GM21825 (cell line): ENCODE data around the gene ANKRD17.
"Not testable (repeated sequence)": the region's sequence is repeated elsewhere in the genome, so short reads cannot be mapped to it uniquely, and the experiment has no call there.

Source experiments
- ATAC-seq: cut with Tn5 transposase; IDR thresholded peaks from one replicate; pipeline ENCODE4 v1.9.1; 2021; ENCODE audit warnings: mild to moderate bottlenecking, moderate library complexity; ENCODE audit not compliant: unreplicated experiment

The ANKRD17 gene

DNA sequence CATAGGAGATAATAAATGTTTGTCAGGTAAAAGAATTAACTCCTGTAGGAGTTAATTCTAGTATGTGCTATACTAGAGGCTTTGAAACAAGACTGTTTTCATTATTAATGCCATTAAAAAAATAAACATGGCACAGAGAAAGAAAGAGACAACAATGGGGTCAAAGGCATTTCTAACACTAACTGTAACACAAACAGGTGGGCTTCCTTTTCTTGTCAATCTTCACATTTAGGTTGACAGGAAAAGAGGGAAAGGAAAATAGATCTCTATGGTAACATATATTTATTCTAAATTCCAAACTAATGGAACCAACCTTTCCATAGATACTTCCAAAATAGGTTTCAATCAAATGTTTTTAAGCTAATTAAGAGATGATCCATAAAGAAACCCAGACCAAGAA, 9.8 kb downstream of the ANKRD17 start:
- no peak for ATAC-seq

DNA sequence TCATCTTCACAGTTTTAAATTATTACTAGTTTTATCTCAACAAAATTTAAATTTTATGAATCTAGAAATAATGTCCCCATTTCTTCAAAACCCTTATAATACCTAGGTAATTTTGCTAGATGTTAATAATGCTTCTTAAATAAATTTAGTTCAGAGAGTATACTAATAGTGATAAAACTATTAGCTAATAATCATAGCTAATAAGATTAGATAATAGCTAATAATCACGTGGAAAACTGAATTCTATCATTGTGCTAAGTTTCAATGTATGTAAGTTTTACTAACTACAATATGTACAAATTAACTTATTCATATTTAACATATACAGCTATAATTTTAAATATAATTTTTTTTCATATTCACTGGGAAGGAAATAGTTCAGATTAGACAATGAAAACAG, 10.2 kb downstream of the ANKRD17 start:
- ATAC-seq, result no peak

DNA sequence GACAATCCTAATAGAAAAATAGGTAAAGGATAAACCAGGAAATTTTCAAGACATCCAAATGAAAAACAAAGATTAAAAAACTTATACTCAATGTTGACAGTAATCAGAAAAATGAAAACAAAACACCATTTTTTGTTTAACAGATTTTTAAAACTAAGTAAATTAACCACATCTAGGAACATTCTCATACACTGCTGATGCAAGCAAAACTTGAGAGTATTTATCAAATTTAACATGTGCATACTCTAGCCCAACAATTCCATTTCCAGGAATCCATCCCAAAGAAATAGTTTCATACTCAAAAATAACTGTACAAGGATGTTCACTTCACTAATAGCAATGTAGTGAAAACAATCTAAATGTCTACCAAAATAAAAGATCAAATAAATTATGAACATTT, 11.5 kb downstream of the ANKRD17 start:
- ATAC-seq, result no peak

DNA sequence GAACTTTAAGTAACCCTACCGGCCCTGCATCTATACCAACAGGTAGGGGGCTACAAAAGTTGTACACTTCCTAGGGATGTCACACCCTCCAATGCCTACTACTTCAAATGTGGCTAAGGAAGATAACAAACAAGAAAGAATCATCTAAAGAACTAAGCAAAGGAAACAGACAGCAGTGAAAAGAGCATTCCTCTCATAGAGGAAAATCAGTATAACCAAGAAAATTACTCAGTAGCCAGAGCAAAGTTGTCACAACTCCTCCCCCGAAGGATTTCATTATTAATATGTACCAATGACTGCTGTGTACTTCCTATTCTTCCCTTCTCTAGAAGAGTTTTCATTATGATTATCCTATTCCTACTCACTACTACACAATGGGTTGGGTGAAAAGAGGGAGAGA, 12.6 kb downstream of the ANKRD17 start:
- no peak for ATAC-seq

DNA sequence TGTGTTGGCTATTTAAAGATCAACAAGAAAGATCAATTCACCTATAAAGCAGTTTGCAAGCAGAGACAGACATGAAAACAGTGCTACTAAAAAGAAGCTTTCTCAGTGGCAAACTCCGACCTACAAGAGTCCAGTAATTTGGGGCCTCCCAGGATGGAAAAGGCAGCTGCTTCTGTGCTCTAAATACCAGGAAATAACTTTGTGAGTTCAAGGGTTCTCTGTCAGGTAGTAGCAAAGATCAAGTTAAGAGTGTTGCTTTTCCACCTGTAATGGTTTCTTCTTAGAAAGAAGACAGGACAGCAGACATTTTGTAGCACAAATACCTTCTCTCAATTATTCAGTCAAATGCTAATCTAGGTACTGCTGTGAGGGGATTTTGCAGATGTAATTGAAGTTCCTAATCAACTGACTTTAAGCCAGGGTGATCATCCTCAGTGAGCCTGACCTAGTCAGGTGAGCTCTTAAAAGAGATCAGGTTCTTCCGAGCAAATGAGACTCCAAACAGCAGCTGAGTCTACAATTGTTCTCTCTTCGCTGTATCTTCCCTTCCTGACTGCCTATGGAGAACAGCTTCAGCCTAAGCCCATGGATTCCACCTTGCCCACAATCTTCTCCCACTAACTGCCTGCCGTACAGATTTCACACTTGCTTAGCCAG, 13.5 kb downstream of the ANKRD17 start:
- no peak for ATAC-seq

DNA sequence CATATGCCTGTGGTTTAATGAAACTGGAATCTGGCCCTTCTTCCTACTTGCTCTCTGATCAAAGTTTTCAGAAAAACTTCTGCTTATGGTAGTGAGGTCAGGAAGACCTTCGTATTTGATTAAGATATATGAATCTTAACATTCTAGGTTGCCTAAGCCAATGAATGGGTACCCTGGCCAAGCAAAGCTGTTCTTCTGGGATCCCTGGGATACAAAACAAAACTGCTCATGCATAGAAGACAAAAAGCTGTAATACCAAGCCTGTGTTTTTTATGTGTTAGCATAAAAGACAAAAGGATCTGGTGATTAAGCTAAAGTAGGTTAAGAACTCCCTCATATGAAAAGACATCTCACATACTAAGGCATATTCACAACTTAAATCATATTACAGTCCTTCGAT, 21.6 kb downstream of the ANKRD17 start:
- no peak for ATAC-seq

DNA sequence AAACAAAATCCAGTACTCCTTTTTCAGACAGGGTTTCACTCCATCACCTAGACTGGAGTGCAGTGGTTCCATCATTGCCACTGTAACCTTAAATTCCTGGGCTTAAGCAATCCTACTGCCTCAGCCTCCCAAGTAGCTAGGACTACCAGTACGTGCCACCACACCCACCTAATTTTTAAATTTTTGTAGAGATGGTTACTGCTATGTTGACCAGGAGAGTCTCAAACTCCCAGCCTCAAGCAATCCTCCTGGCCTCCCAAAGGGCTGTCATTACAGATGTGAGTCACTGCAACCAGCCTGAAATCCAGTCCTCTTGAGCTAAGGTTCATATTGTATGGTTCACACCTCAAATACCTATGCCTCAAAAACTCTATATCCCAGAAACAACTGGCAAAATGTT, 22.4 kb downstream of the ANKRD17 start:
- no peak for ATAC-seq

DNA sequence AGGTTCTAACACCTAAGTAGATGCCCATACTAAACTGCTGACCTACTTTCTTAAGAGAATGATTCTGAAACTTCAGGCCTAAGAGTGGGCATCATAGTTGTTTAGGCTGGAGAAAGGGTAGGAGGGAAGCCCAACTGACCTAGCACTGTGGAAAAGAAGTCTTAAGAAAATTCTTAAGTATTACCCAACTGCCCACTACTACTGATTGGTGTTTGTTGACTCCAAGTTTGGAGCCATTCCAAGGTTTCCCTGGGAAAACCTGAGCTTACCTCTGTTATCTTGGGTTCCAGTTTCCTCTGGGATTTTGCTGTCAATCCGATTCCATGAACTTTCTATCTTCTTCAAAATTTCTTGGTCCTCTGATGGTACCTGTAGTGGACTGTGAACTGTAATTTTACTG, 23.9 kb downstream of the ANKRD17 start:
- no peak for ATAC-seq

DNA sequence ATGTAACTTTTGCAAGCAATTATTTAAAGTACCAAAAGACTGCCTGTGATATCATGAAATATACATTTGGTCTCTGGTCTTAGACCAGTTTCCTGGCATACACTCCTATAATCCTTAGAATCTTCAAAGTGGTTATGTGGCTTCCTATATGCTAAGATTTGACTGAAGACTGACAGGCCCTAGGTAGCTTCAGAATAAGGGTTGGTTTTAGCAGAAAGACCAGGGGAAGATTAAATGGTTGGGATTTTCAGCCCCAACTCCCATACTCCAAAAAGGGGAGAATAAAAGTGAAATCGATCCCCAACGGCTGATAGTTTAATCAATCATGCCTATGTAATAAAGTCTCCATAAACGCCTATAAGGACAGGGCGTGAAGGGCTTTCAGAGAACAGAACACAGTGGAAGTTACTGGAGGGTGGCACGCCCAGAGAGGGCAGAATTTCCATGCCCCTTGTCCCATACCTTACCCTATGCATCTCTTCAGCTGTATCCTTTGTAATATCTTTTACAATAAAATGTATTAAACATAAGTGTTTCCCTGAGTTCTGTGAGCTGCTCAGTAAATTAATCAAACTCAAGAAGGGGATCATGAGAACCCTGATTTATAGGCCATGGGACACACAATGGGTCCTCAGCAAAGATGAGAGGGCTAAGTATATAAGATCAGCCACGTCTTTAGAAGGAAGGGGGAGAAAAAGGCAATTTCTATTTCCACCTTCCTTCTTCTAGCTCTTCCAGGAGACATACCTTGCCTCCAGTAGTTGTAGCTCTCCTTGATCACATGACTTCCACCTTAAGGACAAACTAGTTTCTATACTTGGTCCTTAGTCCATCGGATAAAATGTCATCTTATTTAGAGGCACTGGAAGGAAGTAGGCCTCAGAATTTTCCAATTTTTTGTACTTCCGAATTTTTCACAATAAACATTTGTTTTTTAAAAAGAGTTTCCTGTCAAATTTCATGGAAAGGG, 26.8 kb downstream of the ANKRD17 start:
- no peak for ATAC-seq

DNA sequence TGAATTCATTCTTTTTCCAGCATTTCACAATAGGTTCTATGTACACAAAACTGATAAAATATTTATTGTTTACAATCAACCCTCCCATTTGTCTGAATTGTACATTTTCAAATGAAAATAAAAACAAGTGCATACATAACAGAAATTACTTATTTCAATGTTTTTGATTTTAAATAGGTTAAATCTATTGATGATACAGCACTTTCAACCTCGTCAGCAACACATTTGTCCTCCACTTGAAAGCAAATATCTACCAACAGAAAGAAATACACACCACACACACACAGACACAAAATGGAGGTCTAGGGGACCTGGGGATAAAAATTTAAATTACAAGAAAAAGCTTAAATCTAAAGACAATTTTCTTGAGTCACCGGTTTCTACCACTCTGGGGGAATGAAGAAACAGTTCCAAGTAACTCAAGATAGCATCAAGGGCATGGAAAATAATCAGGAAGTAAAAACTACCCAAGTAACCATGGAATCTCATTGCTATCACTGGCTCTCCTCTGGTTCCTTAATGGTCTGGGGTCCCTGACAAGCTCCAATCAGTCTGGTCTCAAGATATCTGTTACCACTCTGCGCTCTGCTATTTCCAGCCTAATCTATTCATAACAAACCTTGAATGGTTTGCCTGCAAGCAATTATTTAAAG, 27.6 kb downstream of the ANKRD17 start:
- ATAC-seq, result no peak

DNA sequence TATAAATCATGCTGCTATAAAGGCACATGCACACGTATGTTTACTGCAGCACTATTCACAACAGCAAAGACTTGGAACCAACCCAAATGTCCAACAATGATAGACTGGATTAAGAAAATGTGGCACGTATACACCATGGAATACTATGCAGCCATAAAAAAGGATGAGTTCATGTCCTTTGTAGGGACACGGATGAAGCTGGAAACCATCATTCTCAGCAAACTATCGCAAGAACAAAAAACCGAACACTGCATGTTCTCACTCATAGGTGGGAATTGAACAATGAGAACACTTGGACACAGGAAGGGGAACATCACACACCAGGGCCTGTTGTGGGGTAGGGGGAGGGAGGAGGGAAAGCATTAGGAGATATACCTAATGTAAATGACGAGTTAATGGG, 29.8 kb downstream of the ANKRD17 start:
- ATAC-seq, result not testable (repeated sequence)

DNA sequence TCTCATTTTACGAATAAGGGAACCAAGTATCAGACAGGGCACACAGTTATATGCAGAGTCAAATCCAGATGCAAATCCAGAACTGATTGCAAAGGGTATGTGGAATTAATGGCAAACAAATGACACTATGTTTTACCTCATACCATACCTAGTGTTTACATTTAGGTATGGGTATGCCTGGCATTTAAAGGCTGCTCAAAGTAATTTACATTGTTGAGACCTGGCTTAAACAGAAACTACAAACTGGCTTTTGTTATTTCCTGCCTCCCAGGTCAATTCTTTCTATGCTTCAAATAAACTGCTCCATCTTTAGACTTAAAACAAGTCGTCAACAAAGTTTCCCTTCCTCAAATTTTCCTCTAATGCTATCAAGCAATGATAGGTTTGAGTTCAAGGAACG, 33.7 kb downstream of the ANKRD17 start:
- no peak for ATAC-seq

DNA sequence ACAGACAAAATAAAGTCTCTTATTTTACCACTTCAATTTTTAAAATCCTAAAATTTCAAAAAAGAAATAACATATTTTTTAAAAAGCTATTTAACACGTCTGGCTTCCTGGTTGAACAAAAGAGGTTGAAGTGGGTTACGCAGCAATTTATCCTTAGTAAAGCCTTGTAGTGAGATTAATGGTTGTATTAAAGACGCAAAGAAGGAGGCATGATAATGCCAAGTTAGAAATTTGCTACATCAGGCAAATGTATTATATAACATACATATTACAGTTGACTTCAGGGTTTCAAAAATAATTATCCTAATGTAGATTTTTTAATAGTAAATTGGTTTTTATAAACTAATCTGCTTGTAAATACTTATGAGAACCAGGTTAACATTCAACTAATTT, 35.3 kb downstream of the ANKRD17 start:
- ATAC-seq, result peak; percentile 2

DNA sequence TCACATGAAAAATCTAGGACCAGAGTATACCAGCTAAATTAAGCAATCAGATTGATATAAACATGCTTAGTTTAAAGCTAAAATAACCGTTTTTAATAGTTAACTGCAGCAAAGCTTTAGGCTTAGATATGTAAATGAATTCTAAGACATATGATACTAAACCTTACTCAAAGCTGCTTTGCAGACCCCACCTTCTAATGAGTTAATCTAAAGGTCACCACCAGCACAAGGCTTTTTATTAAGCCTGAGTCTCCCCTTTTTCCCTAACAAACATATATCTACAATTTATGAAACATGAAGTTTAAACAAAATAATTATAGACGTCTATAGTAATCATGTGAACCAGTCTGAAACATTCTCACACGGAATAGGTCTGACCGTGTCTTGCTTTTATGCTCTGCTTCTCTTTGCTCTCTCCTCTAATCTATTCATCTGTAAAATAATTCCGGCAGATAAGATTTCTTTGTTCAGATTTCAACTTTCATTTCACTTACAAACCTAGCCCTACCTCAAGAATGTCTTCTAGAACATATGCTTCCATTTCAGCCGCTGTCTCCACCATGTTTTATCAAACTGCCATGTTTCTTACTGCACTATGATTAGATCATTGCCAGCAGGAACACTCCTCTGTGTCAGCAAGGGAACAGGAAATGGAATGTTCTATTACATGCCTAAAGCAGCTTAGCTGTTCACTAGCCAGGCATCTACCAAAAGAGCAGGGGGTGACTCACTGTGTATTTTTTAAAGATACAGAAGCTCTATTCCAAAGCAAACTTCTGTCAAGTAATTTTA, 35.9 kb downstream of the ANKRD17 start:
- ATAC-seq, result peak; percentile 99

DNA sequence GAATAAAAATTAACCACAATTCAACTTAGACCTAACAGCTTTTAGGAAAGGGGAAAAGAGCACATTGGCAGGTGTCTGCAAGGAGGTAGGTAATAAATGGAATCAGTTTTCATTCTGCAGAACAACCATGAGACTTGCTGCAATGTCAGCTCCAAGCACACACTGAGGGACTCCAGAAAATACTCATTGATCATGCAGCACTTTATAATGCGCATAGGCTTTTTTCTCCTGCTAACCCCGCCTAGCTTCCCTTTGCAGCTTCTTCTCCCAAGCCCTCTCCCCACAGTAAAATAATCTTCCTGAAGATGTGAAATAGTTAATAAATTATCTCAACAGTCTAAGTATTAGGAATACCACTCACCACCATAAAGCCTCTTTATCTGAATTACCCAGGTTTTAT, 36.9 kb downstream of the ANKRD17 start:
- no peak for ATAC-seq

DNA sequence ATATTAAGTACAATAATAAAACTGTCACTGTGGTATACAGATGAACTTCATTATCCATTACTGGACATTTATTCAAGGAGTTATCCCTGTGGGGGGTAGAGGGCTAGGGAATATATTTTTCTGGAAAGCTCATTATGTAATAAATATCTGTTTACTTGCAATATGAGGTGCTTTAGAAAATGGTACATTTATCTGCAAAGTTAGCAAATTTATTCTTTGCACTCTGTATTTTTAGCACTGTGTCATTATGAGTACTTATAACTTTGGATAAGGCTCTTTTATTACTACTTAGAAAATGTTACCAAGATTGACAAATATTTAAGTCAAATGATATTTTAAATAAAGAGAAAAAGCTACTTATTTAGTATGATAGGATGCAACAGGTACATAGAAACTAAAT, 37.8 kb downstream of the ANKRD17 start:
- no peak for ATAC-seq

DNA sequence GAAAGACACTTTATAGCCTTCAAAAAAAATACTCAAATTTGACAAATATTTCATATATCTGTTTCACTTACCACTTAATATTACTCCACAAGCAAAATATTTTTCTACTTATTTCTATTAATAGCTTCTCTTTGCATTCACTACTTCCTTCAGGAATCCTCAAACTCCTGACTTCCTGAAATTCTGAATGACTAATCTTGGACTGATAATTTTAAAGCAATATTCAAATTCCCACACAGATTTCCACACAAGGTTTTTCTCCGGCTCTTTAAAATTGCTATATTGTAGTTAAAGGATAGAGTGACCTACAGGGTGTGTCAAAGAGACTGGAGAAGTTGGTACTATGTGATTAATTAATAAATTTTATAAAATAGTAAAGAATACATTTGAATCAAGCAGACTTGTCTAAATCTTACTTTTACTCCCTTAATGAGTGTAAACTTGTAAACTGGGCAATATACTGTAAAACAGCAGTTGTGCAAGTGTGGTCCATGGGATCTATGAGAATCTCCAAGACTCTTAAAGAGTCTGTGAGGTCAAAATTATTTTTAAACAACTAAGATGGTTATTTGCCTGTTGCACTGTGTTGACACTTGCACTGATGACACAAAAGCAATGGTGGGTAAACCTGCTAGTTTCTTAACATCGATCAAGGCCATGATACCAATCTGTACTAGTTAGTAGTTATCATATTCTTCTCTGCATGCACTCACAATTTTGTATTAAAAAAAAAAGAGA, 44.5 kb downstream of the ANKRD17 start:
- ATAC-seq, result no peak

DNA sequence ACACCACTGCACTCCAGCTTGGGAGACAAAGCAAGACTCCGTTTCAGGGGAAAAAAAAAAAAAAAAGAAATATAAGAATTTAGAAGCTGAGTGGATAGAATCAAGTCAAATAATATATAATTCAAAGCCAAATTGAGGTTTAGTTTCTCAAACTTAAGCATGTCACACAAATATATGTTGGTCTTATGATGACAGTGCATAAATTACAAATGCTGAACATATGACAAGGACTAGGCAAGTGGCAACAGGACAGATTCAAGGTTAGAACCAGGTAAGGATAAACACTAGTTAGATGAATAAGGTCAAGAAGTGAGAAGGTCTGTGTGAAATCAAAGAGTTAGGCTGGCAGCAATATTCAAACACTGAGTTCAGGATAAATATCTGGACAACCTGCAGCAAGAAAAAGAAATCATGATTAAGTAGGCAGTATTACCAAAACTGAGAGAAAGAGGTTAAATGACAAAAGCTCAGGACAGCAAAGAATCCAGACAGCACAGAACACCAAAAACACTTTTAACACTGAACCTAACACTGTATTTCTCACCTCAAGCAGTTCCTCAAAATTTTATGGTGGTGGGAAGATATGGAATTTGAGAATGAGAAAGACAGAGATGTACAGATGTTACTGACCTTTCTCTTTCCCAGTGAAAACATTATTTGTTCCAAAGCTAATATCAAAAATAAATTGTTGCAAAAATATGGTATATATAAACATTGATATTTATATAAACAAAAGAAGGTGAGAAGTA, 45.4 kb downstream of the ANKRD17 start:
- ATAC-seq, result no peak

DNA sequence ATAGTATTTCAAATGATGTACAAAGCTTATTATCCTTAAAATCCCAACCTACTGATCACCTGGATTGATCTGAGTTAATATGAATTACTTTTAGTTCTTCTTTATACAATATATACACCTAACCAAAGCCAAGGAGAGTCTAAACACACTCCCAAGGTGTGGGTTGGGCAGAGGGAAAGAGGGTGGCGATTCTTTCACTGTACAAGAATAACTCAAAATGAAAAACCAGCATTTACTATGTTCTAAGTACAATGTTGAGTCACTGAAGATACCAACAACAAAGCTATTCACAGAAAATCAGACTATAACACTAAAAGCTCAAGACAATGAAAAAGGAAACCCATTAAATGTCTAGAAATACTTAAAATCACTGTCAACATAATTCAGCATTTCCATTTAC, 46.6 kb downstream of the ANKRD17 start:
- no peak for ATAC-seq

DNA sequence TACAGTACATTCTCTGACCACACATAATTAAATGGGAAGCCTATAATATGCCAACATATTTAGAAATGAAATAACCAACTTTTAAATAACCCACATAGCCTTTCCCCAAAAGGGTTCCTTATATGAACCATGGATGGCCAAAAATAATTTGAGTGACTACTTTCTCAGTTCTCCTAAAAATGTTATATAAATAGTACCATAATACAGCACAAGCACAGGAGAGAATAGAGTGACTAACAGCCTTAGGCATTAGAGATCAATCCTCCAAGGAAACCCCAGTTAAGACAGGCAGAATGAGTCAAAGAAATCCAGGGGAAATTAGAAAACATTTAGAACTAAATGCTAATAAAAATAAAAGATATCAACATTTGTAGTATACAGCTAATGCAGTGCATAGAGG, 50.2 kb downstream of the ANKRD17 start:
- ATAC-seq, result no peak
